HPDE6-E6E7 (cell line): ENCODE data around the gene P2RX6.
A peak's percentile ranks its signal among the peaks of the same experiment; 100 is the strongest.
"Not testable (repeated sequence)": the region's sequence is repeated elsewhere in the genome, so short reads cannot be mapped to it uniquely, and the experiment has no call there.

Experiments
- DNase-seq: peaks from one replicate; pipeline ENCODE4 v3.0.0; 2011; ENCODE audit warnings: missing footprints; ENCODE audit errors: extremely low spot score

The P2RX6 gene

GRCh38 chr22:21014726-21015465, at the start of gene P2RX6:
P2RX6 (plus strand) TSS chr22:21015165; CDS start chr22:21015175, 10 bp downstream.
- no peak for DNase-seq

DNA sequence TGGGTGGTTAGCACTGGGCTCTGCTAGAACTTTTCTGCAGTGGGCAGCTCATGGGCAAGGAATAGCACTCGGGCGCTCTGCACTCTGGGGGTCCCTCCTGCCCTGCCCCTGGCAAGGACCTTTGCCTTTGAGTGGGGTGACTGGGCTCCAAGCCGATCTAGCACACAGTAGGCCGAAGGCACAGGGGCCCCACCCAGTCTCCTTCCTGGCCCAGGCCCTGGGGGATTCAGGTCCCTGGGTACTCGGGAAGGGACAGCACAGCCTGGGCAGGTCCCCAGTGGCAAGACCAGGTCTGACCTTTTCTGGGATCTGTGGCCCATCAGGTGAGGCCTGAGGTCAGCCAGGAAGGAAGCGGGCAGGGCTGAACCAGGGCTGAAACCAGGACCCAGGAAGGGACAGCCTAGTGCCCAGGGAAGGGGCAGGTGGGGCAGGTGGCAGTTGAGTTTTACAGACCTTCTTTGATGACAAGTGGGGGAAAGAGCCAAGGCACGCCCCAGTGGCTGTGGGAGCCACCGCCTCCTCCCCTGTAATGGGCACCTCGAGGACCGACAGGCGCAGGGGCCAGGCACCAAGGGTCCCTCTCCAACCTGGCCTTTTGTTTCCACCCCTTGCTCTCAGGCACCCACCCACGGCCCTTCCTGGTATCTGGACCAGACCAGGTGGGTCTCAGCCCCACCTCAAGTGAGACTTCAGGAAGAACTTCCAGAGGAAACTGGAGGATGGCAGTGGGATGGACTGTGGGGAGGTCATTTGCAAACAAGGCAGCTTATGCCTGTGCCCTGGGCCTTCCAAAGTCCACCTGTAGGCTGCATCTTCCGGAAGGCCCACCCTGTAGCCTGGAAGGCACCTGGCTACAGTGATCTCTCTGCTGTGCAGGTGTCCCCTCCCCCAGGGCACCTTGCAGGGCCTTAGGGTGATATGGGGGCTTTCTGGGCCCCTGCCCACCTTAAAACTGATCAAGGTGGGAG, 48.8 kb upstream of the P2RX6 start:
- DNase-seq, result no peak

DNA sequence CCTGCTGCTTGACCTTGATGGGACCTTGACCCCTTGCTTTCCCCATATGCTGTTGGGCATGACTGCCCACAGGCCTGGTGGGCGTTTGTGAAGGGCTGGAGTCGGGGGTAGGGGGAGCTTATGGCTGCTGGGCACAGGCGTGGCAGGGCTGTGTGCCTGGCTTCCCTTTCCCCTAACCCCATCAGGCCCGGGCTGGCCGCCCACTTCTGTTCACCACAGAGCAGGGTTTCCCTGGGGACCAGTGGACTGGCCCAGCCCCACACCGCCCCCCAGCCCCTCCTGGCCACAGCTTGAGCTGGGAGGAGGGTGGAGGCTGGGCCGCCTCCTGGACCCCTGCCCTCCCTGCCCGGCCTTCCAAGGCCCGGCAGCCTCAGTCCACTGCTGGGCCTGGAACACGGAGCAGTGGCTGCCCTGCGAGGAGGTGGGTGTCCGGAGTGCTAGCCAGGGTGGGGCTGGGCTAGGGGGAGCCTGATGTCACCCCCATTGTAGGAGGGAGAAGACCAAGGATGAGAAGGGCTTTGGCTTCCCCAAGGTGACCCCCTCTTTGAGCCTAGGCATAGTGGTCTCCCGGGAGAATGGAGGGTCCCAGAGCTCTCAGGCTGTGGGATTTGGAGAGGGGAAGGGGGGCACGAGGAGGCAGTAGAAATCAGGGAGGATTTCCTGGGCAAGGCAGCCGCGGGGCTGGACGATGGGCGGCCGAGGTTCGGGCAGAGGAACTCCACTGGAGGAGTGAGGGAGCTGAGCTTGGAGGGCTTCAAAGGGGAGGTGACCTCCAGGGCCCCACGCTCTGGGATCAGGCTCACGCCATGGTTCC, 47.9 kb upstream of the P2RX6 start, which contains the start of gene AIFM3:
TSS of gene AIFM3 (plus strand) at position 373 of the 814 bp plus-strand sequence. CDS start 690 bp downstream, outside the sequence.
- DNase-seq, result no peak

DNA sequence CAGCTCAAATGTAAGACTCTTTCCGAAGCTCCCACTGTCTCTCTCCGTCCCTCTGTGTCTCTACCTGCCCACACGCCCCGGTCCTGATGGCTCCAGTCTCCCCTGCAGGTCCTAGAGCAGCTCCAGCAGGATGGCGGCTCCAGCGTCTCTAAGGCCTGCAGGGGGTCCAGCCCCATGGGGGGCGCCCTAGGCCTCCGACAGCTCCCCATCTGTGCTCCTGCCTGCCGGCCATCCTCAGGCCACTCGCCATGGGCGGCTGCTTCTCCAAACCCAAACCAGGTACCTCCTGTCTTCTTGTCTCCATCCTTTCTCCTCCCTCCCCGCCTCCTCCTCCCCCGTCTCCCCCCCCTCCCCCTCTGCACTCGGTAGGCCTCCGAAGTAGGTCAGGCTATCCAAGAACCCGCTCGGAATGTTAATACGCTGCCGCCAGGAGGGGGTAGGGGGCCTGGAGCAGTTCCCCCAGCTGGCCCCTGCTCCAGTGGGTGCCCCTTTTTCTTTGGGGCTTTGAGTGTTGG, 47.2 kb upstream of the P2RX6 start:
- no peak for DNase-seq

DNA sequence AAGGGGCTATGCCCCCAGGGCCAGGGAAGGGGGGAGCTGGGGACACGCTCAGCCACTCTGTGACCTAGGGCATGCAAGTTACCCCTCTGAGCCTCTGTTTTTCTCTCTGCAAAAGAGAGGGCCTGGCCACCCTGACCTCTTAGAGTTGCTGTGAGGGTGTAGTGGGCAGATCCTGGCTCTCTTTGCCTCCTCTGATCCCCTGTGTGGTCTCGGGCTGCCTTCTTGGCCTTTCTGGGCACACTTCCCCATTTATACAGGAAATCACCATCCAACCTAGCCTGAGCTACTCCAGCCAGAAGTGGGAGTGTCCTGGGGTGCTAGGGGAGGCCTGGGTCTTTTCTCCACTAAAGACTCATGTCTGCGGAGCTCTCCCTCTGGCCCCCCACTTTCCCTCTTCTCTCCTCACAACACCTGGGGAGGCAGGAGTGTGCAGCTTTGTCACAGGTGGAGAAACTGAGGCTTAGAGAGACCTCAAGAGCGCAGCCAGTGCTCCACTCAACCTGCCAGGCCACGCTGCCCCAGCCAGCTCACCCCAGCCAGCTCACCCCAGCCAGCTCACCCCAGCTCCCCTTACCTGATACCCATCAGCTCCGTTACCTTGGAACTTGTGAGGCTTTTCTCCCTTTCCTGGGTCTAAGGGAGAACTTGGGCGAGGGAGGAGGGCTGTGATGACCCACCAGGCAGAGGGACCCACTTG, 46.5 kb upstream of the P2RX6 start:
- no peak for DNase-seq

GRCh38 chr22:20970939-20971657, 43.9 kb upstream of the P2RX6 start:
- DNase-seq, result no peak

GRCh38 chr22:20972014-20972694, 42.8 kb upstream of the P2RX6 start:
- DNase-seq, result not testable (repeated sequence)

GRCh38 chr22:20972933-20973577, 41.9 kb upstream of the P2RX6 start:
- no peak for DNase-seq

DNA sequence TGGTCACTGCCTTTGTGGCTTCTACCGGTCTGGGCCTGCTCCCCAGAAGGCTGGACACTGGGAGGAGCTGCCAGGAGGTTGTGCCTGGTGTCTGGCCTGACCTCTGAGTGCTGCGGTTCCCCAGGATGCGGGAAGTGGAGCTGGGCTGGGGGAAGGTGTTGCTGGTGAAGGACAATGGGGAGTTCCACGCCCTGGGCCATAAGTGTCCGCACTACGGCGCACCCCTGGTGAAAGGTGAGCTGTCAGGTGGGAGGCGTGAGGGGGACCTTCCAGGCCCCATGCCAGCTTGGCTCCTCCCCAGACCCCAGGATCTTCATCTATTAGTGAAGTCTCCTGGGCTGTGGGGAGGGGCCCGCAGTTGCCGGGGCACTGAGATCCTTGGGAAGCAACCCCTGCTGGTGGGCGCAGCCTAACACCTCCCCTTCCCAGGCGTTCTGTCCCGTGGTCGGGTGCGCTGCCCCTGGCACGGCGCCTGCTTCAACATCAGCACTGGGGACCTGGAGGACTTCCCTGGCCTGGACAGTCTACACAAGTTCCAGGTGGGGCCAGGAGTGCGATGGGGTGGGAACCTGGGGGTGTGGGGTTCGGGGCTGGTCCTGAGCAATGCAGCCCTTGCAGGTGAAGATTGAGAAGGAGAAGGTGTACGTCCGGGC, 41.2 kb upstream of the P2RX6 start:
- no peak for DNase-seq

DNA sequence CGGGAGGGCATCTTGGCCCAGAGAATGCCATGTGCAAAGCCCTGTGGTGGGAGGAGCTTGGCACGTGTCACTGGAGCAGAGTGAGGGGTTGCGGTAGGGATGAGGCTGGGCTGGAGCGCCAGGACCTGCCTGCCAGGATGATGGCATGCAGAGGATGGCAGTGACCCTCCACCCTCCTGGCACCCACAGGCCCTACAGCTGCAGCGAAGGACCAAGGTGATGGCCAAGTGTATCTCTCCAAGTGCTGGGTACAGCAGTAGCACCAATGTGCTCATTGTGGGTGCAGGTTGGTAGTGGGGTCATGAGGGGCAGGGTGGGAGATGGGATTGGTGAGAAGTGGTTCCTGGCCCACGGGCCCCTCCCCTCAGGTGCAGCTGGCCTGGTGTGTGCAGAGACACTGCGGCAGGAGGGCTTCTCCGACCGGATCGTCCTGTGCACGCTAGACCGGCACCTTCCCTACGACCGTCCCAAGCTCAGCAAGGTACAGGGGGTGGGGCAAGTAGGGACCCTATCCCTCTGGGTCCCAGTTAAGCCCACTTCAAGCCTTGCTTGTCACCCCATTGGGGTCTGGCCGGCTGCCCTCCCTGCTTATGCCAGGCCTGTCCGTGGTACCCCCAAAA, 40.5 kb upstream of the P2RX6 start:
- no peak for DNase-seq

DNA sequence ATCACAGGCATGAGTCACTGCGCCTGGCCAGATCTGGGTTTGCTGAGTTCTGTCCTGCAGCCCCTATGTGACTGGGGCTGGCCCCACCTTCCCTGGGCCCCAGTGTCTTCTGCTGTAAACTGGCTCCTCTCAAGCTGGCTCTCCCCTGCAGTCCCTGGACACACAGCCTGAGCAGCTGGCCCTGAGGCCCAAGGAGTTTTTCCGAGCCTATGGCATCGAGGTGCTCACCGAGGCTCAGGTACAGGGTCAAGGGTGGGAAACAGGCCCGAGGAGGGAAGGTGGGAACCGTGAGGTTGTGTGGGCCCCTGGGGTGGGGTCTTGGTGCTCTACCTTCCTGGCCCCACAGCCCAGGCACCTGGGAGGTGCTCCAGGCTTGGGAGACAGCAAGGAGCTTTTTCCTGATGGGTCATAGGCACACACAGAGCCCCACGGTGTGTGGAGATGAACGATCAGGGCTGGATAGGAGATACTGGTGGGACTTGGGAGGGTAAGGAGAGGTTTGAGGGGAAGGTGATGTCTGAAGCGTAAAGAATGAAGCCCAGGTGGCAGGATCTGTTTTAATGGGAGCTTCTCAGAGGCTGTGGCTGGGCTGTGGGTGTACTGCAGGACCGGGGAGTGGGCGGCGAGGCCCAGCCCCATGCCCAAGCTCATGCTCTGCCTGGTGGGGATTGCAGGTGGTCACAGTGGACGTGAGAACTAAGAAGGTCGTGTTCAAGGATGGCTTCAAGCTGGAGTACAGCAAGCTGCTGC, 39.2 kb upstream of the P2RX6 start:
- no peak for DNase-seq

DNA sequence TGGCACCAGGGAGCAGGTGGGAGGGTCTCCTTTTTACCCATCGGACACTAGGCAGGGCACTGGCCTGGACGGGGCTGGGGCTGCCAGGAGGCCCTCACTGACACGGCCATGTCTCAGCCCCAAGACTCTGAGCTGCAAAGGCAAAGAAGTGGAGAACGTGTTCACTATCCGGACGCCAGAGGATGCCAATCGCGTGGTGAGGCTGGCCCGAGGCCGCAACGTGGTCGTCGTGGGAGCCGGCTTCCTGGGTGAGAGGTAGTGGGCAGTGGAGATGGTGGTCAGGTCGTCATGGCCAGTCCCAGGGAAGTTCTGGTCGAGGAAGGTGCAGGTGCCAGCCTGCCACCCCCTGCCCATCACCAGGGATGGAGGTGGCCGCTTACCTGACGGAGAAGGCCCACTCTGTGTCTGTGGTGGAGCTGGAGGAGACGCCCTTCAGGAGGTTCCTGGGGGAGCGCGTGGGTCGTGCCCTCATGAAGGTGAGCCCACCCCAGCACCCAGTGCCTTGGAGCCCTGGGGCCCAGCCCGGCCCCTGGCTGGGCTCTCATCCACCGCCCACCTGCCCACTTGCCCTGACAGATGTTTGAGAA, 38.6 kb upstream of the P2RX6 start:
- DNase-seq, result no peak

DNA sequence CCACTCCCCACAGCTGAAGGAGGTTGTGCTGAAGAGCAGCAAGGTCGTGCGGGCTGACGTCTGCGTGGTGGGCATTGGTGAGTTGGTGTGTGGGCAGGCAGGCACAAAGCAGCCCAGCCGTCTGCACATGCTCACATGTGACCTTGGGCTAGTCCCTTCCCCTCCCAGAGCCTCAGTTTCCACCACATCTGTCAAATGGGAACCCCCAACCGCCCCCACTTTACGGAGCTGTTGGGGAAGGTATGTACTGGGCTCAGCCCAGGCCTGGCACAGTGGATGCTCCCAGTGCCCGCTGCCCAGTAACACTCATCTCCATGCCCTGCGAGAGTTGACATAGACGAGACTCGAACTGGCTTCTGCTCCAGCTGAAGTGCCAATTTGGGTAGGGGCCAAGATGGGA, 37.9 kb upstream of the P2RX6 start:
- no peak for DNase-seq

DNA sequence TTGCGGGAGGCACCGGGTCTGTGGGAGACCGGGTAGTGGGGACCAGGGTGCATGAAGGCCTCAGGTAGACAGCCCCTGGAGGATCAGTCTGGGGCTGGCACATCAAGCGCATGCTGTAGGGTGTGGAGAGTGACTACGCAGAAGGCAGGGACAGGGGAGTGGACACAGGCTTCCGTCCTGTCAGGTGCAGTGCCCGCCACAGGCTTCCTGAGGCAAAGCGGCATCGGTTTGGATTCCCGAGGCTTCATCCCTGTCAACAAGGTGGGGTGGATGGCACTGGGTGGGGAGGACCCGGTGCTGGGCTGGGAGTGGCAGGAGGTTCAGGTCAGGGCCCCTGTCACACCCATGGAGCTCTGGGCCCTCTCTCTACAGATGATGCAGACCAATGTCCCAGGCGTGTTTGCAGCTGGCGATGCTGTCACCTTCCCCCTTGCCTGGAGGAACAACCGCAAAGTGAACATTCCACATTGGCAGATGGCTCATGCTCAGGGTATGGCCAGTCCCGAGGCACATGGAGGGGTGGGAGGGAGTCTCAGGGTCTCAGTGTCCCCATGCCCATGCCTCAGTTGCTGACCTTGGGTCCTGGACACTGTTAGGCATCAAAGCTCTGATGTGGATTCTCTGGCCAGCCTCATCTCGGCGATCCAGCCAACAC, 37.3 kb upstream of the P2RX6 start:
- DNase-seq, result no peak

- no peak for DNase-seq
Measured at GRCh38 chr22:20978419-20978818, 36.5 kb upstream of the P2RX6 start.

DNA sequence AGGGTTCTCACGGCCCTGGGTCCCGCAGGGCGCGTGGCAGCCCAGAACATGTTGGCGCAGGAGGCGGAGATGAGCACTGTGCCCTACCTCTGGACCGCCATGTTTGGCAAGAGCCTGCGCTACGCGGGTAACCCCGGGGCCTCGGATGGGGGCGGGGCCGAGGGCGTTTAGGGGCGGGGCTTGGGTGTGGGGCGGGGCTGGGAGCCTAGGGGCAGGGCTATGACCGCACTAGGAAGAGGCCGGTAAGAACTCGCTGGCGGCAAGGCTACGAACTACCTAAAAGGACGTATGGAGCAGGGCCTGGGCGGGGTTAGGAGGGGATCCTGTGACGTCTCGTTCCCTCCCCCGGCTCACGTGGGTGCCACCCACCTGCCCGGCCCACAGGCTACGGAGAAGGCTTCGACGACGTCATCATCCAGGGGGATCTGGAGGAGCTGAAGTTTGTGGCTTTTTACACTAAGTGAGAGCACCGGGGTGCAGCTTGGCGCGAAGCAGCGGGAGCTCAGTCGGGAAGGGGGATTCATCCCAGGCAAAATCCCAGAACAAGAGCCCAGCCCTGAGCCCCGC, 35.6 kb upstream of the P2RX6 start:
- DNase-seq, result peak; percentile 86
